Endothelial cell of umbilical vein (primary cell): ENCODE measurements around the gene SLC25A5. TPM values are rescaled to one million over a fixed set of nuclear protein-coding genes. Genes with fewer than 3 reads are reported as not detected.

Source experiments
- BruUV-seq: library from RNA; stranded (reverse); fragments of 400-500 nt; replicated peaks from 2 replicates; lab custom pipeline; 2021; lab: Mats Ljungman, UMichigan
- CTCF ChIA-PET: fragments of 300-600, 350-600 bp; sonication (Branson Sonifier 250); formaldehyde crosslinking; loops from one replicate; lab custom pipeline; 2021; ENCODE audit warnings: antibody characterized with exemption, inconsistent platforms; lab: Charles Lee
- POLR2A ChIA-PET: fragments of 300-600, 350-600 bp; sonication (Branson Sonifier 250); formaldehyde crosslinking; loops from one replicate; lab custom pipeline; 2021; ENCODE audit warnings: antibody characterized with exemption, inconsistent platforms; lab: Charles Lee
- DNase-seq: peaks from one replicate; pipeline ENCODE4 v3.0.0-alpha.2; 2011; ENCODE audit warnings: low read depth, low spot score
- FAIRE-seq: peaks from 2 replicates; lab custom pipeline; 2011; peaks lifted over from hg19 to GRCh38; lab: Jason Lieb, UNC
- H2AFZ ChIP-seq: 2 replicates; pipeline ENCODE4 v1.6.0; 2012; ENCODE audit warnings: low read depth, low read length, control low read depth, inconsistent platforms
- H3K27ac ChIP-seq: 2 replicates; pipeline ENCODE4 v1.5.1; 2011; ENCODE audit warnings: low read depth, mild to moderate bottlenecking, control low read depth, low read length, moderate library complexity; ENCODE audit not compliant: insufficient read depth
- H3K27me3 ChIP-seq, 2 experiments: 2 replicates each; pipeline versions ENCODE4 v1.6.0 to v1.6.1; 2011; ENCODE audit warnings: low read length in 2 of 2, mixed read lengths in 1 of 2; ENCODE audit not compliant: control insufficient read depth in 2 of 2, insufficient read depth in 2 of 2
- H3K36me3 ChIP-seq, 2 experiments: 2 replicates in 1 of 2; 3 replicates in 1 of 2; pipeline ENCODE4 v1.5.1; 2011; ENCODE audit warnings: low read length in 2 of 2, mild to moderate bottlenecking in 1 of 2, moderate library complexity in 1 of 2; ENCODE audit not compliant: control insufficient read depth in 2 of 2, insufficient read depth in 2 of 2; ENCODE audit errors: extremely low read depth in 1 of 2
- H3K4me1 ChIP-seq: 3 replicates; pipeline ENCODE4 v1.5.1; 2011; ENCODE audit warnings: mild to moderate bottlenecking, low read length; ENCODE audit not compliant: control insufficient read depth, insufficient read depth; ENCODE audit errors: extremely low read depth
- H3K4me2 ChIP-seq: 2 replicates; pipeline ENCODE4 v1.6.1; 2011; ENCODE audit warnings: low read length, control low read depth, mixed read lengths; ENCODE audit not compliant: insufficient read depth
- H3K4me3 ChIP-seq, 3 experiments: fragments of 200-600 bp in 1 of 3; sonication (generic), shearing (Covaris generic) in 1 of 3; replicated peaks in 1 of 3; 2 replicates each; pipeline ENCODE4 v1.5.1; 2011 to 2016; ENCODE audit warnings: control low read depth in 3 of 3, low read length in 3 of 3, mild to moderate bottlenecking in 2 of 3, inconsistent platforms in 1 of 3, low read depth in 1 of 3, moderate library complexity in 1 of 3; ENCODE audit not compliant: insufficient read depth in 1 of 3
- H3K79me2 ChIP-seq: 2 replicates; pipeline ENCODE4 v1.6.0; 2012; ENCODE audit warnings: low read length, inconsistent platforms; ENCODE audit not compliant: control insufficient read depth, insufficient read depth
- H3K9ac ChIP-seq: replicated peaks from 2 replicates; pipeline ENCODE3; 2011; ENCODE audit warnings: low read length, control low read depth; ENCODE audit not compliant: insufficient read depth; ENCODE audit errors: extremely low read depth
- H3K9me1 ChIP-seq: replicated peaks from 3 replicates; pipeline ENCODE4 v1.6.0; 2011; ENCODE audit warnings: mild to moderate bottlenecking, low read length; ENCODE audit not compliant: control insufficient read depth, insufficient read depth; ENCODE audit errors: extremely low read depth
- H3K9me3 ChIP-seq: replicated peaks from 2 replicates; pipeline ENCODE4 v1.5.1; 2012; ENCODE audit warnings: low read length, inconsistent platforms; ENCODE audit not compliant: control insufficient read depth, insufficient read depth
- H4K20me1 ChIP-seq: replicated peaks from 2 replicates; pipeline ENCODE3; 2011; ENCODE audit warnings: mild to moderate bottlenecking, low read length; ENCODE audit not compliant: control insufficient read depth, insufficient read depth; ENCODE audit errors: extremely low read depth
- EZH2 ChIP-seq: IDR thresholded peaks from 2 replicates; pipeline ENCODE4 v1.6.1; 2012; ENCODE audit warnings: borderline replicate concordance, low read depth, mild to moderate bottlenecking, moderate library complexity, low read length, inconsistent platforms; ENCODE audit not compliant: severe bottlenecking
- FOS ChIP-seq: IDR thresholded peaks from 2 replicates; pipeline ENCODE4 v1.6.1; 2011; ENCODE audit warnings: mild to moderate bottlenecking, low read length, moderate library complexity, borderline replicate concordance; ENCODE audit not compliant: insufficient read depth
- GATA2 ChIP-seq: IDR thresholded peaks from 2 replicates; pipeline ENCODE4 v1.7.0; 2011; ENCODE audit warnings: low read depth, mild to moderate bottlenecking, moderate library complexity, mixed read lengths, low read length; ENCODE audit not compliant: insufficient read length, insufficient read depth
- JUN ChIP-seq: IDR thresholded peaks from 2 replicates; pipeline ENCODE4 v1.6.1; 2011; ENCODE audit warnings: borderline replicate concordance, low read depth; ENCODE audit not compliant: insufficient read length, insufficient read depth
- MYC ChIP-seq: IDR thresholded peaks from one replicate; pipeline ENCODE4 v1.6.1; 2011; ENCODE audit warnings: mild to moderate bottlenecking, low read depth, low read length
- POLR2A ChIP-seq: IDR thresholded peaks from 2 replicates; pipeline ENCODE4 v1.6.1; 2012; ENCODE audit warnings: low read depth, mild to moderate bottlenecking, control low read depth, low read length
- POLR2AphosphoS5 ChIP-seq: IDR thresholded peaks from 2 replicates; pipeline ENCODE4 v1.6.1; 2012; ENCODE audit warnings: low read depth, mild to moderate bottlenecking, control low read depth, low read length, moderate library complexity; ENCODE audit not compliant: insufficient read depth
- dilution Hi-C: fragments of 300-500 bp; cut with MboI; formaldehyde crosslinking; loops from one replicate; pipeline ENCODE4 v1.15.0; 2019; ENCODE audit warnings: low sequenced_read_pairs; ENCODE audit not compliant: extremely low pct_ligation_motif_present
- intact Hi-C: fragments of 100-400 bp; cut with micrococcal nuclease; formaldehyde crosslinking; loops from one replicate; pipeline ENCODE4 v1.10.0; 2022
- polyA plus RNA-seq, 4 experiments: library from polyadenylated mRNA; depleted of rRNA in 3 of 4; stranded (reverse) in 3 of 4; unstranded in 1 of 4; fragments of >200 nt; gene quantifications; 2 replicates each; pipeline versions ENCODE4 v1.2.1 to v1.2.3, GENCODE V29; 2011 to 2012; ENCODE audit warnings: missing spikeins in 1 of 4
- total RNA-seq: library from RNA; stranded (reverse); gene quantifications from 2 replicates; pipeline ENCODE4 v1.2.3, GENCODE V29; 2021
- TF ChIP-seq, protein P1 (sequence below), 2 donors: IDR thresholded peaks; 1 replicate in 1 of 2; 2 replicates in 1 of 2; pipeline ENCODE4 v1.5.1; 2011; ENCODE audit warnings: low read length in 2 of 2, mild to moderate bottlenecking in 2 of 2, moderate library complexity in 2 of 2, control low read depth in 1 of 2, inconsistent platforms in 1 of 2, low read depth in 1 of 2; ENCODE audit not compliant: insufficient read depth in 1 of 2; ENCODE audit errors: extremely low read depth in 1 of 2
- TF ChIP-seq, protein P2 (sequence below): IDR thresholded peaks from 2 replicates; pipeline ENCODE4 v1.6.1; 2011; ENCODE audit not compliant: insufficient read depth, insufficient read length

Gene SLC25A5
- total and polyA plus RNA-seq, 2 donors (not counting 3 experiments of a cell fraction or from before 2014, with no cell fraction given) = 379 to 651 TPM

DNA sequence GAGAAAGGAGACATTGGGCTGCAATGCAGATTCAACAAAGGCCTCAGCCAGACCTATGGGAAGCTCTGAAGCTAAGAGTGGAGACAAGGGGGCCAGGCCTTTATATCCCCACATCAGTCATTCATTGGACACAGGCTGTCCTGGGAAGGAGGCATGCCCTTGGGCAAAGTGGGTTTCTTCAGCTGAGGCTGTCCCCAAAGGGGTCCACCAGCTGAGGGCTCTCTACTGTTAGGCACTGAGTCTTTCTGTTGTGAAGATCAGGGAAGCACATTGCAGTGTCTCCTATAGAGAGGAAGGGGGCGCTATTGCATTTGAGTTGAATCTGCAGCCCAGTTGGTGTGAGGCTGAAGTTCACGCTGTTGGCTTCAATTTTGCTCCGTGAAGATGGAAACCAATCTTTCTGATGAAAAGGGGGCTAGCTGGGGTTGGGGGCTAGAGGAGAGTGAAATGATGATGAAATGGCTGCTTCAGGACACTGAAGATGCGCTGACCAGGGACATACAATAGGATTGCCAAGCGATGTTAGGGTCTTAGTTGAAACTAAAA is 48.0 kb downstream of the SLC25A5 start:
- Histone ChIP-seq H3K4me3 (no peak overlapping the region), H3K79me2 (no peaks in the 10 kb centered on the region), H3K4me1 (no peaks in the 10 kb centered on the region), H3K4me2 (no peak overlapping the region), H3K27ac (no peak overlapping the region), H3K9ac (no peak overlapping the region), H3K9me1 (no peaks in the 10 kb centered on the region), H3K9me3 (no peaks in the 10 kb centered on the region), H3K36me3 (no peaks in the 10 kb centered on the region), H3K27me3 (no peaks in the 10 kb centered on the region), H2AFZ (peak overlapping the region; percentile 90), H4K20me1 (no peaks in the 10 kb centered on the region)
- TF ChIP-seq JUN (no peak), MYC (no peak), FOS (no peak), POLR2A (no peak)
- TF ChIP-seq, protein P1, sequence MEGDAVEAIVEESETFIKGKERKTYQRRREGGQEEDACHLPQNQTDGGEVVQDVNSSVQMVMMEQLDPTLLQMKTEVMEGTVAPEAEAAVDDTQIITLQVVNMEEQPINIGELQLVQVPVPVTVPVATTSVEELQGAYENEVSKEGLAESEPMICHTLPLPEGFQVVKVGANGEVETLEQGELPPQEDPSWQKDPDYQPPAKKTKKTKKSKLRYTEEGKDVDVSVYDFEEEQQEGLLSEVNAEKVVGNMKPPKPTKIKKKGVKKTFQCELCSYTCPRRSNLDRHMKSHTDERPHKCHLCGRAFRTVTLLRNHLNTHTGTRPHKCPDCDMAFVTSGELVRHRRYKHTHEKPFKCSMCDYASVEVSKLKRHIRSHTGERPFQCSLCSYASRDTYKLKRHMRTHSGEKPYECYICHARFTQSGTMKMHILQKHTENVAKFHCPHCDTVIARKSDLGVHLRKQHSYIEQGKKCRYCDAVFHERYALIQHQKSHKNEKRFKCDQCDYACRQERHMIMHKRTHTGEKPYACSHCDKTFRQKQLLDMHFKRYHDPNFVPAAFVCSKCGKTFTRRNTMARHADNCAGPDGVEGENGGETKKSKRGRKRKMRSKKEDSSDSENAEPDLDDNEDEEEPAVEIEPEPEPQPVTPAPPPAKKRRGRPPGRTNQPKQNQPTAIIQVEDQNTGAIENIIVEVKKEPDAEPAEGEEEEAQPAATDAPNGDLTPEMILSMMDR (IDR thresholded peaks at IDR 0.05; ENCODE audit: extremely low read depth in 1 of 2, insufficient read depth in 1 of 2, low read depth in 1 of 2, low read length in 2 of 2) = peak; percentile 69 to 82
- ChIA-PET POLR2A (no interaction called here), CTCF (interaction anchor here (0.5 to 2.7 kb wide), 24 partner anchors 10 to 275 kb away, joined by 3 to 28 read pairs (median 4); partner anchors contain the start of genes NKRF, RPL39, SEPTIN6 and UBE2A)
- FAIRE-seq (peak; percentile 98), DNase-seq (peak; percentile 67)
- intact Hi-C loops (loop anchor here (1.0 to 2.0 kb wide), 7 partner anchors 58 to 371 kb away; partner anchors contain the start of genes NKRF and UBE2A), dilution Hi-C loops (no loop called here)
- BruUV-seq = no TSS peak

DNA sequence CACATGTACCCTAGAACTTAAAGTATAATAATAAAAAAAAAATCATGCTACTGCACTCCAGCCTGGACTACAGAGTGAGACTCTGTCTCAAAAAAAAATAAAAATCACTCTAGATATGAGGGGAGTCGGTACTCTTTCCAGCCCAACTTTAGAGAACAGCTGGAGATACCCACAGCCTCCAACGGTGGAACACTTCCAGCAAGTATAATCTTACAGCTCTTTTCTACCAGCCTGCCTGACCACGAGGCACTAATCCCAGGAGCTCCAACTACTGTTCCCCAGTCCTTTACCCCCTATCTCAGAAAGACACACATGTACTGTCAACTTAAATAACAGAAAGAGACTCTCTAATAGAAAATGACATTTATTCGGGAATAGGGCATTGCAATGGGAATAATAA is 50.1 kb downstream of the SLC25A5 start:
- DNase-seq (no peak), FAIRE-seq (no peak)
- no peak overlapping the region for H3K9ac ChIP-seq
- H3K27me3 ChIP-seq = no peaks in the 10 kb centered on the region
- TF ChIP-seq MYC (no peak), GATA2 (no peak), POLR2A (no peak), JUN (no peak), FOS (no peak), POLR2AphosphoS5 (no peak), EZH2 (no peak)
- TF ChIP-seq, protein P1 (IDR thresholded peaks at IDR 0.05; ENCODE audit: extremely low read depth in 1 of 2, insufficient read depth in 1 of 2, low read depth in 1 of 2, low read length in 2 of 2) = no peak
- TF ChIP-seq, protein P2, sequence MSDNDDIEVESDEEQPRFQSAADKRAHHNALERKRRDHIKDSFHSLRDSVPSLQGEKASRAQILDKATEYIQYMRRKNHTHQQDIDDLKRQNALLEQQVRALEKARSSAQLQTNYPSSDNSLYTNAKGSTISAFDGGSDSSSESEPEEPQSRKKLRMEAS = no peak
- no peak overlapping the region for H3K27ac ChIP-seq
- no peaks in the 10 kb centered on the region for H3K9me1 ChIP-seq
- no peak overlapping the region for H3K4me2 ChIP-seq
- CTCF ChIA-PET = interaction anchor here (0.6 kb wide), 1 partner anchor 92 kb away, joined by 3 read pairs; no protein-coding TSS in a partner anchor
- dilution Hi-C loops (no loop called here), intact Hi-C loops (no loop called here)
- no peaks in the 10 kb centered on the region for H3K4me1 ChIP-seq
- POLR2A ChIA-PET = no interaction called here
- no peak overlapping the region for H3K4me3 ChIP-seq
- BruUV-seq = no TSS peak
- no peaks in the 10 kb centered on the region for H4K20me1 ChIP-seq
- H3K36me3 ChIP-seq = no peaks in the 10 kb centered on the region
- no peaks in the 10 kb centered on the region for H3K79me2 ChIP-seq
- no peak overlapping the region for H2AFZ ChIP-seq
- H3K9me3 ChIP-seq = no peaks in the 10 kb centered on the region
